Measurements from ENCODE around the gene FBXL17.

GRCh38 chr5:108381954-108382783 is at the start of gene FBXL17:
- TF ChIP-seq CTCF (IDR thresholded peaks at IDR 0.05) = no peak
- peak; percentile 74 for TF ChIP-seq POLR2A (IDR thresholded peaks at IDR 0.05; ENCODE audit: low read depth)

Data from esophagus muscularis mucosa (tissue), 3 donors.